Stimulated activated CD4-positive, alpha-beta T cell treated with anti-CD3 and anti-CD28 coated beads, Interleukin-1b, Interleukin-23, amount 100 ng/mL, for 1 hour (primary cell): ENCODE results near the gene TP53BP2.
A peak's percentile ranks its signal among the peaks of the same experiment; 100 is the strongest.

Experiments used
- DNase-seq, 2 donors: peaks; one replicate each; pipeline ENCODE4 v3.0.0-alpha.2; 2020; ENCODE audit warnings: low read depth in 2 of 2

TP53BP2 gene

DNA sequence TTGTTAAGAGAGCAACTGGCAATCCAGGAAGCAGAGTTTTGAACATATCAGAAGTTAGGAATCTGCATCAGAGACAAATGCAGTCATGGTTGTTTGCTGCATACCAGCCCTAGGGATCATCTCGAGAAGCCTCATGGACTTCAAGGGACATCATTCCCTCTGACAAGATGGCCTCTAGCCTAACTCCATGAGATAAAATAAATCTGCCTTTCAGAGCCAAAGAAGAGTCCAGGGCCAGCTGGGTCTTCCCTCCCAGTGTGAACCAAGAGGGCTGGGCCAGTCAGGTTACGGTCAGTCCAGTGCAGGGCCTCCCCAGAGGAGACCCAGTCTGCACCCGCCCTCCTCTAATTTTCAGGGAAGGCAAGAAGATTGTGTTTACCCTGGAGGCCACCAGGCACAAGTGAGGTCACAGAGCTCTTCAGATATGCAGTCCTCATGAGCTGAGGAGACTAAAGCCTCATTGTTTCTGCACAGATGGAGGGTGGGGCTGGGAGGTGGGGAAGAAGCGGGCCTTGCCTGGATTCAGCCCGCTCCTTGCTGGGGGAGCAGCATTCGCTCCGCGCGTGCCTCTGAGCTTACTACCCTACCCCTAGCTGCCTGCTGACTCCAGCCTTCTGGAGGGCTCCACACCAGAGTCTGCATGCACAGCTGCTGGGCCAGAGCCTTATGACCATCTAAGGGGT lies 80.6 kb downstream of the TP53BP2 start:
- no peak for DNase-seq

DNA sequence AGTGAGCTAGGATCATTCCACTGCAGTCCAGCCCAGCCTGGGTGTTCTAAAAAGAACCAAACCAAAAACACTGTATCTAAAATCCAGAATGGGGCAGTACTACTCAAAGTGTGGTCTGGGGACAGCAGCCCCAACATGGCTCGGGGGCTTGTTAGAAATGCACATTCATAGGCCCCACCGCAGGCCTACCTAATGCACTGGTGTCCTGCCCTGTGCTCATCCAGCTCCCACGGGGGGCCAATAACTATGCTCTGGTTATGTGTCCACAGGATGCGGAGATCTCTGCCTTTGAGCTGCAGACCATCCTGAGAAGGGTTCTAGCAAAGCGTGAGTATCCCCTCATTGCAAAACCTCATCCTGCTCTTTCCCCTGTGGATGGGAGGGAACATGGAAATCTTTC lies 81.9 kb downstream of the TP53BP2 start:
- no peak for DNase-seq

DNA sequence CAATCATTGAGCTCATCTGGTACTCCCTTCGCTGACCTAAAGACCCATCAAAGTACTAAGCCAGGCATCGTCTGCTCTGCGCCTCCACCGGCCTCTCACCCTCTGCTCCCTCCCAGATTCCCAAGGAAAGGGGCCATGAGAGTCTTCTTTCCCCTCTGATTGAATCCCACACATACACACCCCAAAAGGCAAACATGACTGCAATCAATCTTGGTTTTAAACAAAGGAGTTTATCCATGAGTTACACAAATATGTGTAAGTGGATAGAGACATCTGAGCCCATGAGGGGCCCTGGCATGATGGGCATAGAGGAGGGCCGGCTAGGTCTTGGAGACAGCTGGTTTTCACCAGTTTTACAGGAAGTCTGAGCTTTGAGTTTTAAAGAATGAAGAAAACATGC lies 82.5 kb downstream of the TP53BP2 start:
- no peak for DNase-seq

DNA sequence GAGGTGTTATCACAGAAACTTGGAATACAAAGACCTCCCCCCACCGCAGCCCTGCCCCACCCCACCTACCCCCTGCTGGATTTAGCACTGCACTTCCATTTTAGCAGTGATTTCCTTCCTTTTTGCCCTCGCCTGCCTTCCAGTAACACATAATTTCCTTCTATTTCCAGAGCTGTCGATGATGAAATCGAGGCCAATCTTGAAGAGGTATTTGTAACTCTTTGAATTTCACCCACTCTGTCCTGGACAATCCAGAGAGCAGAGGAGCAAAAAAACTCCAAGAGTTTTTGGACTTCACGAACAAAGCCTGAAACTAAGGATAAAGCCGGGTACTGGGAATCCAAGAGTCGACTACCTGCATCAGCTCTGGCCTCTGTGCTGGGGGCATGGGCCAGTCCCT lies 84.3 kb downstream of the TP53BP2 start:
- DNase-seq, result no peak

DNA sequence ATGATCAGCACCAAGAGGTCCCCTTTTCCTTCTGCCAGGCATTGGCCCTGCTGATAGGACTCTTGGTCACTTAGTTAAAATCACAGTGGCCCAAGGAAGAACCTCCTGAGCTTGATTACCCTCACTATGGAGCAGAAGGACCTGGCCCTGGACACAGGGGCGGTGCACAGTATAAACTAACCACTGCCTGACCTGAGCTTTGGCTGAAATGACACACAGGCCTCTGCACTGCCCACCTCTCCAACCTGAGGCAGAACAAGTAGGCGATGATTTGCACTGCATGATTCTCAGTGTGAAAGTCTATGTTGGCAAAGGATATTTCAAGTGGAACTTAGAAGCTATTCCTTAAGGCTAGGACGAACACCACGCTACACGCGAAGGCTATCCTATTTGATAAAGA lies 84.9 kb downstream of the TP53BP2 start:
- no peak for DNase-seq

DNA sequence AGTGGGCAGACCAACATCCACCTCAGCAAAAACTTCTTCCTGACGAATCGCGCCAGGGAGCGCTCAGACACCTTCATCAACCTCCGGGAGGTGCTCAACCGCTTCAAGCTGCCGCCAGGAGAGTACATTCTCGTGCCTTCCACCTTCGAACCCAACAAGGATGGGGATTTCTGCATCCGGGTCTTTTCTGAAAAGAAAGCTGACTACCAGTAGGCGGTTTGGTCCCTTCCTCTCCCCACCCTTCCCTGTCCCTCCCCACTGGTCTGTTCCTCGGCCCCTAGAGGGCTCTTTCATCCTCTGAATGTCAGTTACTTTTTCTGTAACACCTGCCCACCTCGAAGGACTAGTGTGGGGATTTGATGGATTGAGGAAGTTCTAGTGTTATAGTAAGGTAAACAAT lies 86.5 kb downstream of the TP53BP2 start:
- no peak for DNase-seq

DNA sequence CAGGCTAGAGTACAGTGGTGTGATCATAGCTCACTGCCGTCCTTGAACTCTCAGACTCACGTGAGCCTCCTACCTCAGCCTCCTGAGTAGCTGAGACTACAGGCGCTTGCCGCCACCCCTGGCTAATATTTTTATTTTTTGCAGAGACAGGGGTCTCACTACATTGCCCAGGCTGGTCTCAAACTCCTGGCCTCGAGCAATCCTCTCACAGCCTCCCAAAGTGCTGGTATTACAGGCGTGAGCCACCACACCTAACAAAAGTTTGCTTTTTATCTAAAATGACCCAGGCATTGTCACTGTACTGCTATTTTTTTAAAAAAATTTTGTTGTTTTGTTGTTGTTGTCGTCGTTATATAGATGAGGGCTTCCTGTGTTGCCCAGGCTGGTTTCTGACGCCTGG lies 87.0 kb downstream of the TP53BP2 start:
- DNase-seq, result no peak

DNA sequence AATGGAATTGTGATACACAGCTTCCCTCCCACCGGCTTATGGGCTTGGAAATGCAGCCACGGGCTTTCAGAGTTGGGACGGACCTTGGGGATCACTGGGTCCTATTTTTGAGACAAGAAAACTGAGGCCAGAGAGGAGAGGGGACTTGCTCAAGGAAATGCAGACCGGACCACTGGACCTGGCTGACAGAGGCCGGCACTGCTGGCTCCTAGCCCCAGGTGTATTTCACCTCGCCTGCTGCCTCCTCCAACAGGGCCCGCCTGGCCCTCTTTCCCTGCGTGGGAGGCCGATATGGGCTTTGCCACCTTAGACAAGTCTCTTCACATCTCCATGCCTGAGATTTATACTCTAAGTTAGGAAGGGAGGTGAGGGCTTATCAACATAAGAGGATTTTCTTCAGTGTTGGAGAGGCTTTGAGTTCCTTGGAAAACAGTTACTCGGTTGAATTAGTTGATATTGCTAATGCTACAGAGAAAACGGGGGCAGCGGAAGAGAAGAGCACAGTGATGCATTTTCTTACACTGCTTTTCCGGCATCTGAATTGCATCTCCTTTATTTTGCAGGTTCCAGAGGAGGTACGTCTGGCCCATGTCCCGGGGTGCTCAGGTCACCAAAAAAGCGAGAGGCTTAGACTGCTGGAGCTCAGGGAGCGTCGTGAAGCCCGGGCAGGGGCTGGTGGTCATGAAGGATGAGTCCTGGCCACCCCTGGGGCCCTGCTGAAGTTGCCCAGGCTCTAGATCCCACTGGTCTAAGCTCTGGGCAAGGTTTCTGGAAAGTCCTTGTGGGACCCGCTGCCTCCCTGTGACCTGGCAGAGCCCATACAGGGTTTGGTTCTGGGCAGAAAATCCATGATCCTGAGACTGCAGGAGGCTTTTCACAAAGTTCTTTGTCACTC lies 88.7 kb downstream of the TP53BP2 start:
- no peak for DNase-seq

DNA sequence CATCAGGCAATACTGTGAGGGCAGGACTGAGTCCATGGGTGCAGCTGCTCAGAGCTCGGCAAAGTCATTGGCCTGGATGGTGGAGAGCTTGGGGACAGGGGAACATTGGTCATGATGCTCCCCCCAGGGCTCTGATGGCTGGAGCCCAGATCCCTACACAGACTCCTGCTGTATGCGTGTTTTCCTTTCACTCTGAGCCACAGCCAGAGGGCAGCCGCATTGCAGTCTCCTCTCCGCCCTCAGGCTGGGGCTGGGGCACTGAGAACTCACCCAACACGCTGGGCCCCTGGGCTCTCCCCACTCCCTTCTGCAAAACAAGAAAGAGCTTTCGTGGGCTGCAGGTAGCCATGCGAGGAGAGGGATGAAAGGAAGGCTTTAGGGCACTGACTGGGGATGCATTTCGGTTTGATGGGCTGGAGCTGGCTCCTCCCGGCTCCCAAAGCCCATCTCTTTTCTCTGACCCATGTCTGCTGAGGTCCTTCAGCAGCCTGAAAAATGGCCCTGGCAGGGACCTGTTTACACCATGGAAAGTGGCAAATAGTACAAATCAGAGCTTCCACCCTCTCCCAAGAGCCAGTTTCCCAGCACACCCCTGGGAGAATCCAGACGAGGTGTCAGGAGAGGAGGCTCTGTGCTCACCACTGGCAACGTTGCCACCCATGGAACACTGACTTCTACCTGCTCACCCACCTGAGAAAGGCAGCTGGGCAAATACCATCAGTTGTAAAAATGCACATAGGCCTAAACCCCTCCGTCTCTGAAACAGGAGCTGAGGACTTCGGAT lies 89.6 kb downstream of the TP53BP2 start:
- no peak for DNase-seq

DNA sequence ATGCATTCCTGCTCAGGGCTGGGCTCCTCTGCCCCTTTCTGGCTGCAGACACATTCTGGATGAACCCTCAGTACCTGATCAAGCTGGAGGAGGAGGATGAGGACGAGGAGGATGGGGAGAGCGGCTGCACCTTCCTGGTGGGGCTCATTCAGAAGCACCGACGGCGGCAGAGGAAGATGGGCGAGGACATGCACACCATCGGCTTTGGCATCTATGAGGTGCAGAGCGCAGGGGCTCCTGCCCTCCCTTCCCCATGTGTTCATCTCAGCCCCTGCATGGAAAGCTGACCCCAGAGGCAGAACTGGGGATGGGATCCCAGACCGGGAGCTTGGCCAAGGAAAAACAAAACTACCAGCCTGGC lies 90.3 kb downstream of the TP53BP2 start:
- no peak for DNase-seq

DNA sequence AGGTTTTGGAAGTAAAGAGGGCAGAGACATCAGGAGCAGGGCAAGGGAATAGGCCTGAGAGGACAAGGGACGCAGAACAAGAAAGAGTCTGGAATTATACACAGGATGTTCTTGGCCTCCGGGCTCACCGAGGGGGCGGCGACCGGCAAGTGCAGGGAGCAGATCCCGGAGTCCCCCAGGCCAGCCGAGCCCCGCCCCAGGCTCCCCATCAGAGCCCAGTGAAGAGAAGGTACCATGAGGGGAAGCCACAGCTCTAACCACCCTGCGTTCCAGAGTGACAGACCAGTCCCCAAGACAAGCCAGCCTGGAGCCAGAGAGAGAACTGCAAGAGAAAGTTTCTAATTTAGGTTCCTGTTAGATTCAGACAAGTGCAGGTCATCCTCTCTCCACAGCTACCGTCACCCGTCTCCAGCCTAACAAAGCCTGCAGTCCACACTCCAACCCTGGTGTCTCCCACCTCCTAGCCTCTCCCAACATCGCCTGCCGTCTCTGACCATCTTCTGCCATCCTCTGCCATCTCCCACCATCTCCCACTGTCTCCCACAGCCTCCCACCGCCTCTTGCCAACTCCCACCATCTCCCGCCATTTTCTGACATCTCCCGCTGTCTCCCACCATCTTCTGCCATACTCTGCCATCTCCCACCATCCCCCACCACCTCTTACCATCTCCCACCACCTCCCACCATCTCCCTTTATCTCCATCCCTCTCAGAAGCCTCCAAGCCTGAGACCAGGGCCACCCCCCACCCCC lies 90.9 kb downstream of the TP53BP2 start:
- DNase-seq, result no peak

DNA sequence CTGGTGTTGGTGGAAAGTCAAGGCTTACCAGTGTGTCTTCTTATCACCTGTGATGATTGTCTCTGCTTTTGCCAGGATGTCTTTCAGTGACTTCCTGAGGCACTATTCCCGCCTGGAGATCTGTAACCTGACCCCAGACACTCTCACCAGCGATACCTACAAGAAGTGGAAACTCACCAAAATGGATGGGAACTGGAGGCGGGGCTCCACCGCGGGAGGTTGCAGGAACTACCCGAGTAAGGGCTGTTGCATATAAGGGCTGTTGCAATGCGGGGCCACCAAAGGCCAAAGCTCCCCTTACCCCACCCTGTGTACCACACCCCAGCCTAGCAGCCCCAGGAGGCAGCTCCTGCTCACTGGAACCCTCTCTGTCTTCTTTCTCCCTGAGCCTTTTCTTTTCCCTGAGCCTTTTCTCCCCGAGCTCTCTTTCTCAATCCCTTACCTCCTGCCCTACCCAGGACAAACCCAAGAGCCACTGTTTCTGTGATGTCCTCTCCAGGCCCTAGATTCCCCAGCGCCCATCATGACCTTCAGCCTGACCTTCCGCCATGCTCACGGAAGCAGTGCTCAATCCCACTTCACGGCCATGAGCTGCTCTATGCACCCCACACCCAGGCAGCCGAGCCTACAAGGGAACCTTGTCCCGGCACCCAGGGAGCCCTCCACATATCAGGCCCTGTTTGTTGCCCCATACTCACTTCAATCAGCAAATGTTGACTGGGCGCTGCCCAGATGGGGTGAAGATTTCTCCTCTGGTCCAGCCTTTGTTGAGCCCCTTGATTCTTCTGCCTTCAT lies 92.8 kb downstream of the TP53BP2 start:
- DNase-seq, result no peak

DNA sequence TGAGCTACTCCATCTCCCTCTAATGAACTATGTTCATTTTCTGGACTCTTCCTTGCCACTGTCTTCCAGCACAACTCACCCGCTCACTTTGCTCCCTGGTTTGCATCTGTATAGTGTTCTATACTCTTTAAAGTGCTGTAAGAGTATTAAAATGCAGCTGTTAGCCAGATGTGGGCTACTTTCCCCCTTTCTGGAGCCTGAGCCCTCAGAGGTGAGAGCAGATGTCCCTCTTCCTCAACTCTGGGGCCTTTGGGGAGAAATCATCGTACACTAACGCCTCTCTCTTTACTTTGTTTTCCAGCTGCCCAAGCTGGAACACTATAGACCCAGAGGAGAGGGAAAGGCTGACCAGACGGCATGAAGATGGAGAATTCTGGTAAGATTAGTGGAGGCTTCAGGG lies 94.1 kb downstream of the TP53BP2 start:
- no peak for DNase-seq

DNA sequence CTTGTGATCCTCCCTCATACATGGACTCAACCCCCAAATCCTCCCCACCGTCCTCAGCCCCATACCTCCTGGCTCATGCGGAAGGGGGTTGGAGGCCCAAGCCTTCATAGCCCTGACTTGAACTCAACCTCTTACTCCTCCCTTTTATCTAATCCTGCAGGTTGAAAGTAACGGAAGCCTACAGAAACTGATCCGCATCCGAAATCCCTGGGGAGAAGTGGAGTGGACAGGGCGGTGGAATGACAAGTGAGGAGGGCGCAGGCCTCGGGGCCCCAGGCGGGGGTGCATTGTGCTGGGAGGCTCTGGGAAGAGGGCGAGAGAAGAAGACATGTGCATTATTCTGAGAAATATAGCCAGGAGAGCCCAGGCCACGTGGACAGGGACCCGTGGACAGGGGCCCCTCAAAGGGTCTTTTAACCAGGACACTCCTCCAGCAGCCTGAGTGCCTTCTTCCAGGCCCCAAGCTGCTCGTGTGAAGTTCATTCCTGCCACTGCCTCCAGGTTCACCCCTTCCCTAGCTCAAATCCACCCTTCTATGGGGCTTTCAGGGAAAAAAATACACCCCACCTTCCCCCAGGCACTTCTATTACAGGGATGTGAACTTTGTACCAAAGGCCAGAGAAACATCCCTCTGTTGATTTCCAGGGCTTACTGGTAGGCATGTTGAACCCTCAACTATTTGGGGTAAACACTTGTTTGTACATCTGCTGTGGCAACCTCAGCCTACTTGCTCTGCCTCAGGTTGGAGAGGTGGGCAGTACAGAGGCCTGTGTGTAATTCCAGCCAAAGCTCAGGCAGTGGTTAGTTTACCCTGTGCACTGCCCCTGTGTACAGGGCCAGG lies 94.8 kb downstream of the TP53BP2 start:
- DNase-seq, result no peak

DNA sequence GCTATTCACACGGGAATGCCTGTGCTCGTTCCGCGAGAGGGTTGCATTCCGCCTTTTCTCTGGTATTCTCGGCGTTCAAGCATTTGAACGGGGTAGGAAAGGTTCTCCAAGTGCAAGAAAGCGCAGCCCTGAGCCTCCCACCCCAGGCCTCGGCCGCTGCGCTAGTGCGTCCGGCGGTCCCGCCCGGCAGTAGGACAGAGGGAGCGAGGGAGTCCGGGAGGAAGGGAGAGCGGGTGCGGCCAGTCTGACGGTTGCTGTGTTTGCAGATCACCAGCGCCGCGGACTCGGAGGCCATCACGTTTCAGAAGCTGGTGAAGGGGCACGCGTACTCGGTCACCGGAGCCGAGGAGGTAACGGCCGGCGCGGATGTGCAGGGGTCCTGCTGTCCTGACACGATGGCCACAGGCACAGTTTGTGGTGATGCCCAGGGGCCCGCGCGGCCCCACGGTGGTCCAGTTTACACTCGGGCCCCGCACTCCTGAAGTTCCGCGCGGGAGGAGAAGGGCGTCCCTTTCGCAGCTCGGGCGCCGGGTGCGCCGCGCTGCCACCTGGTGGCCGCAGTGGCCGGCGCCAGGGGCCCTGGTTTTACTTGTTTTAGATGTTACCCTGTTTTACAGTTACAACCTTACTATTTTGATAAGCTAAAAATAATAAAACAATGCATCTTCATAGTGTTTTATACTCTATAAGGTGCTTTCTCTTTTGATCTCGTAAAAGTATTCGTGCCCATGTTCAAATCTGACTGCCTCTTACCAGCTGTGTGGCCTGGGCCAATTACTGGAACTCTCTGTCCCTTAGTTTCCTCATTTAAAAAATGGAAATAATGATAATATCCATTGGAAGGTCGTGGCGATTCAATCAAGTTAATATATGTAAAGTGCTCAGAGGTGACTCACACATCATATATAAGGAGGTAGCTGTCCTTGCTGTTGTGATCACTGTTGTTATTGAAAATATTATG lies 96.7 kb downstream of the TP53BP2 start:
- DNase-seq, result peak; percentile 37 to 57

DNA sequence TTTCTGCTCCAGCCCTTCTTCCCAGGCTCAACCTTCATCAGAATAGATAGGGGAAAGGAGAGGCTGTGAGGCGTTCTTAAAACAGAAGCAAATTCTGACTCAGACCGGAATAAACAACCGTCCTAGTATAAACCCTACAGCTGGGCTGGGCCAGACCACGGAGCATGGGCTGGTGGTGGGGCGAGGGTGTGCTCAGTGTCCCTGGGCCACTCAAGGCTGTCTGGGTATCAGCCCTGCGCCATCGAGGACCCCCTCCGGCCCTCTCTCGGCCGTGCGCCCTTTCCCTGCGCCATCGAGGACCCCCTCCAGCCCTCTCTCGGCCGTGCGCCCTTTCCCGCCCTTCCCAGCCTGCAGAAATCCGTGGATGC lies 97.4 kb downstream of the TP53BP2 start:
- no peak for DNase-seq

DNA sequence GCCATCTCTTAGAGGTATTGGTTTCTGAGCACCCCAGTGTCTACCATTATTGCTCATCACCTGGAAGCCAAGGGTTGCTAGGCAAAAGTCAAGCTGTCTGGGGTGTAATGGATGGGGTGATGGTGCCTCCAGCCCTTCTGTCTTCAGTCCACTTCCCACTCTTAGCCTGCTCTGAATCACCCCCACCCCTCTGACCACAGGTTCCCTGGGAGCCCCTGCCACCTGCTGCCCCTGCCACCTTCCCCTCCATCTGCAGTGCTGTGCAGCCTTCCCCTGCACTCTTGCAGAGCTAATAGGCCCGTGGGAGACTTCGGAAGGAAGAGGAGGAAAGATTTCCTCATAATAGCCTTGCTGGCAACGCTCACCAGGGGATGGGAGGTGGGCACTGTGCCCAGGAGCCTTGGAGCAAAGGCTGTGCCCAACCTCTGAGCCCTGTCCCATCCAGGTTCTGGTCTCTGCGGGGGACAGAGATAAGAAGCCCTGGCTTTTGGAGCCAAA lies 97.9 kb downstream of the TP53BP2 start:
- DNase-seq, result no peak

DNA sequence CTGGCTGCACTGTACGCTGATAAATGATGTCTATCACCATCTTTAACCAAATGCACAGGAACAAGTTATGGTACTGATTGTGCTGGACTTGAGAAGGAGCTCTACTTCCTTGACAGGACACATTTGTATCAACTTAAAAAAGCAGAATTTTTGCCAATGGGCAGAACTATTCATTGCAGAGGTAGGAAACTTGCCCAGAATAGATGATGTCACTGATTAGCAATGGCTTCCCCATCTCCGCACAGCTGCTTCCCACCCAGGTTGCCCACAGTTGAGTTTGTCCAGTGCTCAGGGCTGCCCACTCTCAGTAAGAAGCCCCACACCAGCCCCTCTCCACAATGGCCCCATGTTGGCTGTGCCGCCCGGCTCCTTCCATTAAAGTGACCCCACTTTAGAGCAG lies 100.0 kb downstream of the TP53BP2 start:
- no peak for DNase-seq
